NCI-H2029 treated with DMSO at 0.1 percent for 48 hours (cell line): Measurements from ENCODE around the gene HECW1.

Experiments
- DNase-seq: peaks from one replicate; lab custom pipeline; 2025; lab: John Stamatoyannopoulos, UW

HECW1 gene

DNA sequence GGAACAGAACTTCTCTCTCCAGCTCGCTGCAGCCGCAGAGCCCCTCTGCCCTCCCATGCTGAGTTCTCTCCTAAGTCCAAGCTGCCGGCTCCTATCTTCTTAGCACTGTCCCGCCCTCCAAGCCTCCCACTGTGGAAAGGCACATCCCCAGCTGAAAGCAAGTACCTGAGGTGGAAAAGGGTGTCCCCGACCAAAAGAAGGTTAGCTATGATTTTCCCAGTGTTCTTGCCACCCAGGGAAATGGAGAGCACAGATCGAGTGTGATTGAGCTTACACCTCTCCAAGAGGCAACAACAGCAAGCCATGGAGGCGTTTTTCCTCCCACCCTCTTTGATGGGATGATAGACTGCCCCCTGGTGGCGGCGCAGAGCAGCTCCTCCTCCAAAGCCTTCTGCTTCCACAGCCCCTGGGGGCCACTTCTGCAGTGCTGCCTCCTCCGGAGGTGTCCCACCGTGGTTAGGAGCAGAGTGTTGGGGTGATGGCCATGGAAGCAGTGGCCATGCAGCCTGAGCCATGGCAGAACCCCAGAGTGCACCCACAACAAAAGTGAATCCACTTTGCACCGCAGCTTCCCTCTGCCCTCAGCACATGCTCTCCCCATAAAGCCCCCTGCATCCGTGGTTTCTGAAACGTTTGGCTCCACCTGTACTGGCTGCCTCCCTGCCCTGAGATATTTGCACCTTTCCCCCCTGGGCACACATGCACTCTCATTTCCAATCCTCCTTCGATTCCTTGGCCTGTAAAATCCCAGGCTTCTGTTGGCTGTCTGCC is 327.4 kb downstream of the HECW1 start:
- no peak for DNase-seq

DNA sequence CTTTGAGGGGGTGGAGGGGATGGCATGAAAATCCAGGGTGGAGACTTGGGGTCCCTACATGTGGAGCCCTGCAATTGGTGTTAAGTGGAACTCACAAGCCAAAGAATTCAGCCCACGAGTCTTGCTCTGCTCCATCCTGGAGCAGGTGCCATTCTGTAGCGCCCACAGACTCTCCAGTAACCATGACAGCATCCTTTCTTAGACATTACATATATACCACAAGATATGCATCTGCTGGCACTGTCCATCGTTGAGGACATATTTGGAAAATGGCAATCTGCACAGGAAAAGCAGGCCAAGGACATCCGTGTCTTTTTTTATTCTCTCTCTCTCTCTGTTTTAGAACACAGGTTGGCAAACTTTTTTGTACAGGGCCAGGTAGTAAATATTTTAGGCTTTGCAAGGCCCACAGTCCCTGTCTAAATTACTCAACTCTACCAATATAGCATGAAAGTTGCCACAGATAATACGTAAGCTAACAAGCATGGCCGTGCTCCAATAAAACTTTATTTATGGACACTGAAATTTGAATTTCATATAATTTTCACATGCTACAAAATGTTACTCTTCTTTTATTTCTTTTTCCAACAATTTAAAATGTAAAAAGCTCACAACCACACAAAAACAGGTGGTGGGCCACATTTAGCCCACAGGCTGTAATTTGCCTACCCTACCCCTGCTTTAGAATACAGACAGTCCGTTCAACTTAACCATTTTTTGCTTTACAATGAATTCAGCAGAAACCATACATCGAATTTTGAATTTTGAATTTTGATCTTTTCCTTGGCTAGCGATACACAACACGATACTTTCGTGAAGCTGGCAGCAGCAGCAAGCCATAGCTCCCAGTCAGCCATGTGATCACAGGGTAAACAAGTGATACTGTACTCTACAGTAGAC is 329.0 kb downstream of the HECW1 start:
- no peak for DNase-seq

DNA sequence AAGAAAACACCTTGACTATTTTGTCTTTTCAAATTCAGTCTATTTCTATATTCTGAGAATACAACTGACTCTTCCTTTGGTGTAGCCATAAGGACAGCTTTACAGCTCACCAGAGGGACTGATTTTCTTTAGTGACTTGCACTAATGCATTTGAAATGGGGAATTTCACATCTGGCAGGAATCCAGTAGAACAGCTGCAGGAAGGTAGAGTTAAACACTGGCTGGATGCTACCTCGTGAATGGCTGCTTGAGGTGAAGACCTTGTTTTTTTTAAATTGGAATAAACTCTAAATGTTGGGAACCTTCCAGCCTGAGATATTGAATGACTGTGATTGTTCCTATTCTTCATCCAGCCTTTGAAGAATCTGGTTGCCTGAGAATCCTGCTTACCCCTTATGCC is 330.9 kb downstream of the HECW1 start:
- DNase-seq, result no peak

DNA sequence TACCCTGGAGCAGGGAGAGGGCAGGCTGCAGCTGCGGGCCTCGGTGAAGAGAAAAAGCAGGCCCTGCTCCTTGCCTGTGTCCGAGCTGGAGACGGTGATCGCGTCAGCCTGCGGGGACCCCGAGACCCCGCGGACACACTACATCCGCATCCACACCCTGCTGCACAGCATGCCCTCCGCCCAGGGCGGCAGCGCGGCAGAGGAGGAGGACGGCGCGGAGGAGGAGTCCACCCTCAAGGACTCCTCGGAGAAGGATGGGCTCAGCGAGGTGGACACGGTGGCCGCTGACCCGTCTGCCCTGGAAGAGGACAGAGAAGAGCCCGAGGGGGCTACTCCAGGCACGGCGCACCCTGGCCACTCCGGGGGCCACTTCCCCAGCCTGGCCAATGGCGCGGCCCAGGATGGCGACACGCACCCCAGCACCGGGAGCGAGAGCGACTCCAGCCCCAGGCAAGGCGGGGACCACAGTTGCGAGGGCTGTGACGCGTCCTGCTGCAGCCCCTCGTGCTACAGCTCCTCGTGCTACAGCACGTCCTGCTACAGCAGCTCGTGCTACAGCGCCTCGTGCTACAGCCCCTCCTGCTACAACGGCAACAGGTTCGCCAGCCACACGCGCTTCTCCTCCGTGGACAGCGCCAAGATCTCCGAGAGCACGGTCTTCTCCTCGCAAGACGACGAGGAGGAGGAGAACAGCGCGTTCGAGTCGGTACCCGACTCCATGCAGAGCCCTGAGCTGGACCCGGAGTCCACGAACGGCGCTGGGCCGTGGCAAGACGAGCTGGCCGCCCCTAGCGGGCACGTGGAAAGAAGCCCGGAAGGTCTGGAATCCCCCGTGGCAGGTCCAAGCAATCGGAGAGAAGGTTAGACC is 332.5 kb downstream of the HECW1 start:
- DNase-seq, result no peak

DNA sequence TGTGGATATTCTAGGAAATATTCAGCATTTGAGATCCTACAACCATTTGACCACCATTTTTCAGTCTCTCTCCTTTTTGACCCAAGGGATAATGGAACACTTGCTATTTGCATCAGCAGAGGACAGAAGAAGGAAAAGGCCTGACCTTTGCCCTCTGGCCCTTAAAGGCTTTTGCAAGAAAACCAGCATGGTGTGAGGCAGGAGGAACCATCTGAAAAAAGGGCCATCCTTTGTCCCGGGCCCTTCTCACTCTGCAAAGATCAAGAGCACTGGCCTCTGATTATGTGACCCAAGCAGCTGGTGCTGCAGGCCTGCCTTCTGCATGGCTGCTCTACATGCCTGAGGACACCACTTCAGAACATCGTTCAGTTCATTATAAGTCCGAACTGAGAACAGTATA is 337.1 kb downstream of the HECW1 start:
- no peak for DNase-seq

DNA sequence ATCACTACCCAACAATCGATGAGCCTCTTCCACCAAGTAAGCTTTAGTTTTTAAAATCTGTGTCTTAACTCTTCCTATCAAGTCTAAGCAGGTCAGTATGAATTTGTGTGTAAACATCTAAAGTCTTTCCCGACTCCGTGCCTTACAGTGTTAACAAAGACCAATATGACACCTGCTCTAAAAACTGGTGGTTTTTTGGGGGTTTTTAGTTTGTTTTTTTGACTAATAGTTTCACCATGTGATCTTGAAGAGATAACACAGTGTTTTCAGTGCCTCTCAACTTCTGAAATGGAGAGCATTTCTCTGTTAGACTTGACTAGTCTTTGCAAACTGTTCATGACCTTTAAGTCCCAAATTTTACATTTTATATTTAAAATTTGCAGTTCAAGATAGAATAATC is 338.4 kb downstream of the HECW1 start:
- no peak for DNase-seq

DNA sequence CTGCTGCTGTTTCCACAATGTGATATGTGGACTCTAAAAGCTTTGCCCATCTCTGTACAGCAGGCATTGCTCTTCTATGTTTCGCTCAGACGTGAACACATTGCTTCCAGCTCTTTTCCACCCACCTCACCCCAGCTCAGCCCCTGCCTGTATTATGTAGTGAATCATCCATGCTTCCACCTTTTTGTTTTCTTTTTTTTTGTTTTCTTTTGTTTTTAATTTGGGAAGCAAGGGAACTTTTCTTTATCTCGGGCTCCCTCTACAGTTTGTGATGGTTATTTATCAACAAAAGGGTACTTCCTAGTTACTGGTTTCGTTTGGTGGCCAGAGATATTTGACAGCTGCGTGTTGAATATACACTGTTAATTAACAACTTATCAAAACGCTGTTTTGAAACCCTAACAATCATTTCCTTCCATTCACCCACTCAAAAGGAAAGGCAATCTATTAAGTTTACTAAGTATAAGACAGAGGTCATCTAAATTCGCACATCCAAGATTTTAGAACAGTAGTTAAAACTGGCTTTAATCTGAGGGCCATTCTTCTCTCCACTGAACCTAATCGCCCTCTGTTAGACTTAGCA is 342.6 kb downstream of the HECW1 start:
- DNase-seq, result no peak

DNA sequence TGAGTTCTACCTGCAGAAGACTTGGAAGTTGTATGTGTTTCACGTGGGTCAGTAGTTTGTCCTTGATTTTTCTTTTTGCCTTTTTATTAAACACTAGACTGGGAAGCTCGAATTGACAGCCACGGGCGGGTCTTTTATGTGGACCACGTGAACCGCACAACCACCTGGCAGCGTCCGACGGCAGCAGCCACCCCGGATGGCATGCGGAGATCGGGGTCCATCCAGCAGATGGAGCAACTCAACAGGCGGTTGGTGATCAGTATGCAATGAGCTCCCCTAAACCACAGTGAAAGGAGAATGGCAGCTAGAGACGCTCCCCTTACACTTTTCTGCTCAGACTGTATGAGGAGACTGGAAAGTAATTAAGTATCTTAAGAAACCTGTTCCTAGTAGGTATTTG is 343.8 kb downstream of the HECW1 start:
- DNase-seq, result no peak

DNA sequence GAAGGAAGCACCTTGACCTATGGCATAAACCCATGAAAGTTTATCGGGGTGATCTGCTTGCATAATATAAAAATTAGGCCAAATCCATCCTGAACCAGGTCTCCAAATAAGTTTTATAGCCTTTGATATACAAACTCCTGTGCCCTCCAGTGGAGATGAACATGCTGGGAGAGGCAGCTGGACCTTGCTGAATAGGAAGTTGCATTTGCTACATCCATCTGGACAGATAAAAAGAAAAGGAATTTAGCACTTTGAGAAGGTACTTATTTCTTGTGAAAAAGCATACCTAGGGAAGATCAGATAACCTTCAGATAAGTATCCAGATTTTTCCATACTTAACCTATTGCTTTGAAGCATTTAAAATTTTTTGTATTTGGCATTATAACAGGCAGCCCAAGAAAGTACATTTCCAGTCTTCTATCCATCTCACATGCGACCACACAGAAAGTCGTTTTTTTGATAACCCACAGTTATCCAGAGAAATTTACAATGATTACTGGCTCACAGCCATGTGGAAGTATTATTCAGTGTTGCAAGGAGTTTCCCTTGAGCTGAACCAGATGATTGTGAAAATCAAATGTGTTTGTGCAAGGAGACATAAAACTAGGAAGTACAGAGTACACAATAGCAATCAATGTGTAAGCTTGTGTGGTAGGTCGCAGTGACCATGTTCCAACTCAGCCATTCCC is 346.0 kb downstream of the HECW1 start:
- no peak for DNase-seq

DNA sequence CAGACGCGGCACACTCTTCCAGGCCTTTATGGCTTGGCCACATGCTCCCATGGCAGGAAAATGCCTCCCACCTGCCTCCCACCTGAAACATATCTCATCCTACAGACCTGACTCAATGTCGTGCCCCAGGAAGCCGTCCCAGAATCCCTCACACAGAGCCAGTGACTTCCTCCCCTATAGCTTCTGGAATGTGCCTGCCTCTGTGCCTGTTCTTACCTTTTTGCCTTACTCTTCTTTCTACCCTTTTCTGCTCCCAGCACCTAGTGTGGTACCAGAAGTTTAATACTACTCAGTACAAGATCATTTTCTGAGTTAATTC is 346.5 kb downstream of the HECW1 start:
- no peak for DNase-seq

DNA sequence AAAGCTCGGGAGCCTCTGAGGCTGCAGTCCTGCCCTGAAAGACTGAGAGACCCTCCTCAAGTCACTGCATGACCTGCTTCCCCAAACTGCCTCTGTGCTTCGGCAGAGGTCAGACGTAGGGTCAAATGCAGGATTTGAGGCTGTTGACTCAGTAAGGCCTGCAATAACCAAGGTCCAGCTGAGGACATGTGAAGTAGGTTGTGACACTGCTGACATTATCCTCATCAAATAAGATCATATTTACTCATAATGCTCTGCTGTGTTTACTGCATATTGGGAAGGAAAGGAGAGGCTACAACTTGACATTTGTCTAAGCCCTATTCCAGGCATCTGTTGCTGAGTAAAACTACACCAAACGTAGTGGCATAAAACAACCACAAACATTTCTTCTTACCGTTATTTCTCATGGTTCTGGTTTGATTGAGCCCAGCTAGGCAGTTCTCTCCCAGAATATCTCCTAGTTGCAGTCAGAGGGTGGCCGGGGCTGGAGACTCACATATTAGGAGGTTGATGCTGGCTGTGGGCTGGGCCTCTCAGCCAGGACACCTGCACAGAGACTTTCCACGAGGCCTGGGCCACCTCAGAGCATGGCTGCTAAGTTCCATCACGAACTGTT is 348.4 kb downstream of the HECW1 start:
- no peak for DNase-seq

DNA sequence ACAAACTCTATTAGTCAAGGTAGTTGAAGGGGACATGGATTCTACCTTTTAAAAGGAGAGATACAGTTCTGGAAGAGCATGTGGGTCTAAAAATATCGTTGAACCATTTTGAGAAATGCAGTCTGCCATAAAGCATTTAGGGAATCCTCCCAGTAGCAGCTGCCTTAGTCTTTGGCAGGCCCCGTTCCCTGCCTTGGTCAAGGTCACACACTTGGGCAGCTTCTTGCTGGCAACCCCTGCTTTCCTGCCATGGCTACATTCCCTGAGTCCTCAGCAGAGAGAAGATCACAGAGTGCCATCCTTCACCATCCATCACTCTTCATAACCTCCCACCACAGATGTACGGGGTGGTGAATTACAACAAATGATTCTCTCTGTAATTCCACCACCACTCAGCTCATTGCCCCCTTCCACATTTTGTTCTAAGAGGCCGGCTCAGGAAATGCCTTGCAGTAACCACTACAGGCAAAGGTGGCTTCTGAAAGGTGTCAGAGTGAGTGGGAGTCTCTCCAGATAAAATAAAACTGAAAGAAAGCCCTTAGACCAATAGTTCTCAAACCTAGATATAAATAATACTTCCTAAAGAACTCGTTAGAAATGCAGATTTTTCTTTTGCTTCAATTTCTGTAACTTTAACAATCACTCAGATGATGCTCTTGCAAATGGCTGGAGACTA is 349.0 kb downstream of the HECW1 start:
- no peak for DNase-seq

DNA sequence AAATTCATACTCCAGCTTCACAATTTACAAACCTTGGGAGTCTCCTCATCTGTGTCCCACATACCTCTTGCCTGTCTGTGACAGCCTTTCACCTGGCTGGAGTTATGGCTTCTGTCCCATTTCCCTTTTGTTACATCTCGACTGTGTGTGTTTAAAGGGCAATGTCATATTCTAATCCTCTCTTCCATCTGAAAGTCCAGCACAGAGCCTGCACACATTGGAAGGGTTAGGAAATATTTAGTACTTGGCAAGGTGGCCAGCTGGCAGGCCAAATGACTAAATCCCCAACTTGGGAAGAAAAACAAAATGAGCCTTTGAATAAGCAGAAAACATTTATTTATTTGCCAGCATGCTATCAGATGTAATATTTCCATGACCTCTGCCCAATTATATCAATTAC is 350.4 kb downstream of the HECW1 start:
- DNase-seq, result no peak

DNA sequence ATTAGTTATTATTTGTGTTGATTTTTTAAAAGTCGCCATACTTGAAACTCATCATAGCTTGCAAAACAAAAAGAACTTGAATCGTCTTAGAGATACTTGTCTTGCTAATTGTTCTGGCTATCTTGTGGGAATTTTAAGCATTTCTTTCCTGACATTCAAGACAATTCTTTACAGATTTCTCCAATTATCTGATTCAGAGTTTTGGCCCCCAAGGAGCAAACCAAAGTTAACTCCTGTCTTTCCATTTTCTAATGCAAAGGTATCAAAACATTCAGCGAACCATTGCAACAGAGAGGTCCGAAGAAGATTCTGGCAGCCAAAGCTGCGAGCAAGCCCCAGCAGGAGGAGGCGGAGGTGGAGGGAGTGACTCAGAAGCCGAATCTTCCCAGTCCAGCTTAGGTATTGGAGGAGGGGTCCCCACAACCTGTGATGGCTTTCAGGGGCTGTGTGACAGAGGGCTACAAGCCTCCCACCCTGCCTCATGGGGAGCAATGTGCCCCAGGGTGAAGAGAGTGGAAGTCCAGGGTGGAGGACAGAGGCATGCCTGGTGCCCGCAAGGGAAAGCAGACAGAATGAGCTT is 351.0 kb downstream of the HECW1 start:
- DNase-seq, result no peak

DNA sequence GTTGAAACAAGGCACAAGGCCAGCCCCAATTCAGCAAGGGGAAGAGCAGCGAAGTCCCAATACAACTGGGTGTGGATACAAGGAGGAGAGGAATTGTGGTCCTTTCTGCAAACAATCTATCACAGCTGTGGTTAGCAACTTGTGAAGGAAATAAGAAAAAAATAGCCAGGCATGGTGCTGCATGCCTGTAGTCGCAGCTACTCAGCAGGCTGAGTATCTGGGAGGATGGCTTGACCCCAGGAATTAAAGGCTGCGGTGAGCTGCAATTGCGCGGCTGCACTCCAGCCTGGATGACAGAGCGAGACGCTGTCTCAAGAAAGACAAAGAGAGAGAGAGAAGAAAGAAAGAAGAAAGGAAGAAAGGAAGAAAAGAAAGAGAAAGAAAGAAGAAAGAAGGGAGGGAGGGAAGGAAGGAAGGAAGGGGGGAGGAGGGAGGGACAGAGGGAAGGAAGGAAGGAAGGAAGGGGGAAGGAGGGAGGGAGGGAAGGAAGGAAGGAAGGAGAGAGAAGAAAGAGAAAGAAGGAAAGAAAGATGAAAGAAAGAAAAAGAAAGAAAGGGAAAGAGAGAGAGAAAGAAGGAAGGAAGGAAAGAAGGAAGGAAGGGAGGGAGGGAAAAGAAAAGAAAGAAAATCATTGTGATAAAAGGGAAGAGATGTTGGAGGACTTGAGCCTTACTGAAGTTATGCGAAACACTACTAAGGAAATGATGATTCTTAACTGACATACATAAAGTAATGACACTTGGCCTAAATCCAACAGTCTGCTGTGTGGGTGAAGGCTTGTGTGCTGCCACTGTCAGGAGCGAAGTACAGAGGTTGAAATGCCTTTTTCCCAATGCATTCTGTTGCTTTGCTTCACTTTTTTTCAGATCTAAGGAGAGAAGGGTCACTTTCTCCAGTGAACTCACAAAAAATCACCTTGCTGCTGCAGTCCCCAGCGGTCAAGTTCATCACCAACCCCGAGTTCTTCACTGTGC is 353.4 kb downstream of the HECW1 start:
- DNase-seq, result no peak

DNA sequence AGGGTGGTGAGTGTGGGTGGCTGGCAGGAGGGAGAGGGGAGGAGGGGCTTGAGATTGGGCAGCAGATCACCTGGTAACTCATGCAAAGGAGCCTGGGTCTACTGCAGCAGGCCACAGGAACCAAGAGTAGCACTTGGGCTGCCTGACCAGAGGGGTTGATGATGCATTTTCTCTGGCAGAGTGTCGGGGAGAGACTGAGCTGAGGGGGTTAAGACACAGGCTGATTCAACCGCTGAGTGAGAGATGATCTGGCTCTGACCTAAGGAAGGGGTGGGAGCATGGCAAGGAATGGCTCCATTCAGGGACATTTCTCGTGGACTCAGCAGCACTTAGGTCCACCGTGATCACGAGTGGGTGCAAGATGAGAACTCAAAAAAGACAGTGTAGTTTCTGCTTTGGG is 355.0 kb downstream of the HECW1 start:
- DNase-seq, result no peak

DNA sequence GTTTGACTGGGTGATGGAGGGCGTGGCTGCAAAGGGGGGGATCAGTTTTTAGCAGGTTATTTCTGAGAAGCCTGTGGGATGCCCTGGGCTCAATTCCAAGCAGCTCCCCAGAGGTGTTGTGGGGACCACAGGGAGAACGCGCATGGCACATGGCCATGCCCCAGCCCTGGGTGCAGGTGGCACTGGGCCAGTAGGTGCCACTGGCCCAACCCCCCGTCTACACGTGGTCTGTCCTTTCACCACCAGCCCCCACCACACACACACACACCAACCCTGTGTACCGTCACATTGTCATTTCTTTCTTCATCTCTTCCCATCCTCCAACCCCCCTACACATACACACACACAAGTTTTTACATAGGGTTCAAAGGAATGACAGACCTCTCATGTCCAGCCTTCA is 355.4 kb downstream of the HECW1 start:
- DNase-seq, result no peak

DNA sequence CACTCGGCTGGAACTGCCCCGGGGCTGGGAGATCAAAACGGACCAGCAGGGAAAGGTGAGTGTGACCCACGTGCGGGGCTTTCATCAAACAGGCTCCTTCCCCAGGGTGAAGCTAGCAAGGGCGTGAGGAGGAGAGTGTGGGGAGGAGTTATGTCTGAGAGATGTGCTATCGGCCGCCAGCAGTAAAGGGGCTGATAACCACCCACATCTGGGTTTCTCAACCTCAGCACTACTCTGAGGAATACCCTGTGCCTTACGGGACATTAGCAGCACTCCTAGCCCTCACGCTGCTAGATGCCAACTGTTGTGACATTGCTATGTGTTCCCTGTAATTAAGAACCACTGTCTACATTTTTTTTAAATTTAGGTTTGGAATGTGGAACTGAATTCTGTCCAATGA is 356.6 kb downstream of the HECW1 start:
- no peak for DNase-seq

DNA sequence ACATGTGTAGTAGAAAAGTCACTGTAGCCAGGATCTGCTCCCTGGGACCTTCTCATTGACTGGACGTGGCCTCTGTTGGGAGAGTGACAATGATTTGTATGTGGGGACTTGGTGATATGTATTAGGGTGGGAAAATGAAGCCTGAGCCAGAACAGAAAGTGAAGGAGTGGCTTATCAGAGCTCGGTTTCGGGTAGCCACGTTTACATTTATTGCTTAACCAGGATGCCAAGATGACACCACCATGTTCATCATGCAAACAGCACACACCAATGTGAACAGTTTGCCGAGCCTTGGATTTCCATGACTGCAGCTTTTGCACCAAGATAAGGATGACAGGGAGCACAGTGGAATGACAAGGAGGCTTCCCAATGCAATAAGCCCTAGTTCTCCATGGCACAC is 357.7 kb downstream of the HECW1 start:
- no peak for DNase-seq
